Measurements from ENCODE around the gene SH2D4B.

SH2D4B gene

DNA sequence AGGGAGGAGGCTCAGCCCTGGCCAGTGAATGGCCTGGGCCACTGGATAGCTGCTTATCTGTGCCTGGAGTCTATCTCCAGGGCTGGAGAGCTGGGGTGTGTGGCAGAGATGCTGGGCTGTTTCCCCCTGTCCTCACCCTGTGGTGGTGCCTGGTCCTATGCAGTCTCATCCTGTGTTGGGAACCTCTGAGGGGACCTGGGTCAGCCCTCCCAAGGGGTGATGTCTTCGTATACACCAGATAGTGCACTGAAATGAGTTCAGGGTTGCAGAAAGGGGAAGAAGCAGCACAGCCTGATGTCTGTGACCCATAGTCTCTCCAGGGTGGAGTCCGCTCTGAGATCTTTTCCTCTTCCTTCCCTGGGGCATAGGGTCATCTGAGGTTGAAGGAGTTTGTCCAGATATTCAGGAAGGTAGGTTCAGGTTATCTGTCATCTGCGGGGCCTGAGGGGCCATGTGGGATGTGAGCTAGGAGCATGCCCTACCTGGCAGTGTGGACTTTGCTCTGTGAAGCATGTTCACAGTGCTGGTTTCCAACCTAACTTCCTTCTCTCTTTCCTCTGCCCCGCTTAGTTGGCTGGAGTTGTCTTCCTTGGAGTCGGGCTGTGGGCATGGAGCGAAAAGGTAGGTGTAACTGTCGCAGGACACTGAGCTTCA lies 33.4 kb upstream of the SH2D4B start:
- DNase-seq: no peak

DNA sequence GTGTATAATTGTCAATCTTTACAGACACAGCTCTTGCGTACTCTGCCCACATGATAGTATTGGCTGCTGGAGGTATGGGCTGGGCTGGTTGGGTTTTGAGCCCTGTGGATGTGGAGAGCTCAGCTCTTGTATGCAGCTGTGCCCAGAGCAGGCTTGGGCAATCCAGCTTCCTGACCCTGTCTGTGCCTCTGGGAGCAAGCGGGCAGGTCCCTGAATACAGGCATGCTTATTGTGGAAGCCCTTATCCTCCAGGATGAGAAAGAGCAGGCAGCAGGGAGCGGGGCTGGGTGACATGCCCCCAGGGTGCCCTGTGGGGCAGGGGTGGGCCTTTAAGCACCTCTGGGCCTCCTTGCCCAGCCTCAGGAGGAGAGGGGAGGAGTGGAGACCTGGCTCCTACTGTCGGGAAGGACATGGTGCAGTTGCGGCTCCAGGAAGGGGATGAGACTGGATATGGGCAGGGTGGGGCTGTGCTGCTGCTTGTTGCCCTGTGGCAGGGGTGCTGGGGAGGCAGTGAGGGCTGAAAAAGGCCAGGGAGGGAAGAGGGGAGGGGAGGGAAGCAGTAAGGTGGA lies 32.7 kb upstream of the SH2D4B start:
- no peak for DNase-seq

DNA sequence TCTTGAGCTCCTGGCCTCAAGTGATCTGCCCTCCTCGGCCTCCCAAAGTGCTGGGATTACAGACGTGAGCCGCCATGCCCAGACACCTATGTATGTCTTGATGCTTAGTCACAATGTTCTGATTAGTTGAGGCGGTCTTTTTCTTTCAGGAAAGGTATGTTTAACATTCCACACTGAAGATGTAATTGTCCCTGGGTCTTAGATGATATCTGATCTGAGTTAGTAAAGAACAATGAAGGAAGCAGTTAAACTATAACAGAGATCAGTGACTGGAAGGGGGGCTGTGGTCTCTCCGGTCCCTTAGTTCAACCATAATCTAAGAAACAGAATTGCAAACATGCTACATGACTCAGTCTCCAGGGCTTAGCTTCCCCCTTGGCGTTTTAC lies 31.5 kb upstream of the SH2D4B start:
- no peak for DNase-seq

DNA sequence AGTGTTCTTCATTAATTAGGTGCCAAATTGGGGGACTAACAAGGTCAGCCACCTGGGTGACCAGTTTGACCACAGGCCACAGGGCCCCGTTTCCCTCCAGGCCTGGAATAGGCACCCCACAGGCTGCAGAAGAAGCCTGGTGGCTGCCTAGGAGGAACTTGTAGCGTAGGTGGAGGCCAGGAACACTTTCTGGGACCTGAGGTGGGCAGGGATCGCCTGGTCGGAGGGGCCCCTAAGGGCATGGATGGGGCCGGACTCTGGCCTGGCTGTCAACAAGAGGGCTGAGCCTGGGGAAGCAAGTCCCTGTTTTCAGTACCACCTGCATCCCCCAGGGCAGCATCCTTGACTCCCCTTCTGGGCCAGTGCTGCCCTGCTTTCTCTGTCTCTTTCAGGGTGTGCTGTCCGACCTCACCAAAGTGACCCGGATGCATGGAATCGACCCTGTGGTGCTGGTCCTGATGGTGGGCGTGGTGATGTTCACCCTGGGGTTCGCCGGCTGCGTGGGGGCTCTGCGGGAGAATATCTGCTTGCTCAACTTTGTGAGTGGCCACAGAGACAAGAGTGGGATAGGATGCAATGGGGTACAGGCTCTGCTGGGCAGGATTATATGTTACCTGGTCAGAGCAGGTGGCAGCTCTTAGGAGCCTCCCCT lies 30.7 kb upstream of the SH2D4B start:
- DNase-seq: no peak

DNA sequence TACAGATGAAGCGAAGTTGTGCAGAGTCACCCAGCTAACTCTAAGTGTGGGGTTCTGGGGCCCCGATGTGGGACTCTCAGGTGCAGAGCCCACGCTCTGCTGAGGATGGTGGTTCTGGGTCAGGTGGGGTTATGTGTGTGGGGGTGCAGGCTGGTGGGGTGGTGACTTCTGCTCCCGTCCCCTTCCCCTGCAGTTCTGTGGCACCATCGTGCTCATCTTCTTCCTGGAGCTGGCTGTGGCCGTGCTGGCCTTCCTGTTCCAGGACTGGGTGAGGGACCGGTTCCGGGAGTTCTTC lies 28.6 kb upstream of the SH2D4B start:
- no peak for DNase-seq

DNA sequence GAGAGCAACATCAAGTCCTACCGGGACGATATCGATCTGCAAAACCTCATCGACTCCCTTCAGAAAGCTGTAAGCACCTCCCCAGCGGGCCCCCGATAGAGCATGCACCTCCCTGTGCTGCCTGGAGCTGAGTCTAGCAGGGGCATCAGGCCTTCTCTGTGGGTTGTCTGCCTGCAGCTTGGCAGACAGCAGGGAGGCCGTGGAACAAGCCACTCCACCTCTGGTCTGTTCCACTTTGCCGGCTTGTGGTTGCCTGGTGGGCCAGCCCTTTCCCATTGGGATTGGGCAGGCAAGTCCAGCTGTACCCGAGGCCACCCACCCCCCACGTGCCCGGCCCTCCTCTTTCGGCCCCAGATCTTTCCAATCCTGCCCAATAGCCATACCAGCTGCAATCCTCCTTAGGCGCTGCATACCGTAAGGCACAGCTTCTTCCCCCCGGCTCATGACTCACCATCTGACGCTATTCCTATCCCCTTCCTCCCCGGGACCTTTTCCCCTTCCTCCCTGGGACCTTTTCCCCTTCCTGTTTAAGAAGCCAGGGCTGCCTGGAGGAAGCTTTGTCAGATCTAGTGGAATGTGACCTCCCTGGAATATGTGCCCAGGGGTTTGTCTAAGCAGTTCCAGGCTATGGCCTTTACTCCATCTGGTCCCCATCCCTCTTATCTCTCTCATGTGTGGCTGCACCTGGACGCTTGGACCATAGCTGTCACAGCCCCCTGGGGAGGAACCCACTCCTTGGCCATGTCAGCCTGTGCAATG lies 28.1 kb upstream of the SH2D4B start:
- DNase-seq: no peak

DNA sequence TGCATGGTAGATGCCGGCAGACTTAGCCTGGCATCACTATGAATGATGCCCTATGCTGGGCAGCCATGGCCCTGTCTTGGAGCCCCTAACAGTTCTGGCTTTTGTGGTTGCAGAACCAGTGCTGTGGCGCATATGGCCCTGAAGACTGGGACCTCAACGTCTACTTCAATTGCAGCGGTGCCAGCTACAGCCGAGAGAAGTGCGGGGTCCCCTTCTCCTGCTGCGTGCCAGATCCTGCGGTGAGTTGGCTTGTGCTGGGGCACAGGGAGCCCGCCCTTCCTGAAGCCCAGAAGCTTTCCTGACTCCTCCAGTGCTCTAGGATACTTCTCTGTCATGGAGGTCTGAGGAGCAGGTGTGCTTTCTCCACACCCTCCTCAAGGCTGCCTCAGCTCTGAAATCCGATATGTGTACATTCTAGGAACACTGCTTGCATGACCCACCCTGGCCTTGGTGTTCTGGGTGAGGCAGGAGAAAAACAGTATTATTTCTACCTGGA lies 25.6 kb upstream of the SH2D4B start:
- no peak for DNase-seq

DNA sequence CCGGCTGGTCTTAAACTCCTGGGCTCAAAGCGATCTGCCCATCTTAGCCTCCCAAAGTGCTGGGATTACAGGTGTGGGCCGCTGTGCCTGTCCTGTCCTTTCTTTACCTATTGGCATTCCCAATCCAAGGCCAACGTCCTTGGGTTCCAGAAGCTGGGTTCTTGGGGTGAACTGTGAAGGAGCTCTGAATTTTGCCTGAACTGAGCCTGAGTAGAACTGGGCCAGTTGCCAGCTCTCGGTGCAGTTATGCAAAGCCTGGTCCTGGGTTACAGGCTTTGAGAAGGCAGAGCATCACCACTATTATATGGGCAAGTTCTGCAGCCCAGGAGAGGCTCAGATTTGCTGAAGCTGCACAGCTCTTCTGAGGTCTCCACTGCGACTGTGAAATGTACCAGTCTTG lies 24.6 kb upstream of the SH2D4B start:
- DNase-seq: no peak

DNA sequence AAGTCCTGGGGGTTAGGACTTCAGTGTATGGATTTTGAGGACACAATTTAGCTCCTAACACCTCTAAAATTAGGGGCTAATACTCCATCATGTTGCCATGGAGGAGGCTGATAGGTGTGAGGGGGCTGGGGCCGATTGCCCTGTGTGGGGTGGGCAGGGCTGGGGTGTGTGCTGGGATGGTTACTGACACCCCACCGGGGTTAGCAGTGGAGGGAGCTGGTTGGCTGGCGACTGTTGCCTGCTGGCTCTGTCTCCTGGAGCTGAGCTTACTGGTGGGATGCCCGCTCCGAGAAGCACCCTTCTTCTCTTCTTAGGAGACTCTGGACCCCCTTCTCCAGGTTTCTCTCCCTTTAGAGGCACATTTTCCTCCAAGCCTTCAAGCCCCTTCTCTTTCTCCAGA lies 22.2 kb upstream of the SH2D4B start:
- no peak for DNase-seq

DNA sequence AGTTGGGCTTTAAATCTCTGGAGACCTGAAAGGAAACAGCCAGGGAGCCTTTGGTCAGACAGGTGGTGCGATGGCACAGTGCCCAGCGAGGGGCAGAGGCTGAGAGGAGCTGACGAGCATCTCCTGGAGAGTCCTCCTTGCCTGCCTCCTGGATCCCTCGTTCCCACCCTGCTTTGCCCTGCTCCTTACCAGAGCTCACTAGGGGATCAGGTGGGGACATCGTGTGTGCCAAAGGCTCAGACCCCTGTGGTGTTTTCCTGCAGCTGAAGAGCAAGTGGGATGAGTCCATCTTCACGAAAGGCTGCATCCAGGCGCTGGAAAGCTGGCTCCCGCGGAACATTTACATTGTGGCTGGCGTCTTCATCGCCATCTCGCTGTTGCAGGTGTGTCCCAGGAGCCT lies 21.8 kb upstream of the SH2D4B start:
- DNase-seq: no peak

DNA sequence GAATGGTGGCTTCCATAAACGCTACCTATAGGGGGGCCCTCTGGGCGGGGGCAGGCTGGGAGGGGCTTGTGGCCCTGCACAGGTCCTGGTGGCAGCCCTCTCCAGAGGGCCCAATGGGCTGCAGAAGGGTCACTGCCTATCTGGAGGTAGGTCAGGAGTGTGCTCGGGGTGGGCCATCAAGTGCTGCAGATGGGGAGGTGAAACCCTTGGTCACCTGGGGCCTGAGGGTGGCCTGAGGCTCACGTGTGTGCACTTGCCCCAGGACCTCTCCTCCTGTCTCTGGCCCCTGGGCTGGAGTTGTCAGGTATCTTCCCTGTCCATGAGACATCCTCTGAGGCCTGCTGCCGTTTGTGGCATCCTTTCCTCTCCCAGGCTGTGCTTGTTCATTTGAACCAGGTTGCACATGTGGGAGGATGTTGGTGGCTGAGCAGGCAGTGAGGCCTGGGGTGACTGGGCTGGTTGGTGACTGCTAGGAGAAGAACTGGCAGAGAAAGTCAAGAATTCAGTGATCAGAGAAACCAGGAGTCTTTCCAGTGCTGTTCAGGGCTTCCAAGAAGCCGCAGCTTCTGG lies 21.1 kb upstream of the SH2D4B start:
- no peak for DNase-seq

DNA sequence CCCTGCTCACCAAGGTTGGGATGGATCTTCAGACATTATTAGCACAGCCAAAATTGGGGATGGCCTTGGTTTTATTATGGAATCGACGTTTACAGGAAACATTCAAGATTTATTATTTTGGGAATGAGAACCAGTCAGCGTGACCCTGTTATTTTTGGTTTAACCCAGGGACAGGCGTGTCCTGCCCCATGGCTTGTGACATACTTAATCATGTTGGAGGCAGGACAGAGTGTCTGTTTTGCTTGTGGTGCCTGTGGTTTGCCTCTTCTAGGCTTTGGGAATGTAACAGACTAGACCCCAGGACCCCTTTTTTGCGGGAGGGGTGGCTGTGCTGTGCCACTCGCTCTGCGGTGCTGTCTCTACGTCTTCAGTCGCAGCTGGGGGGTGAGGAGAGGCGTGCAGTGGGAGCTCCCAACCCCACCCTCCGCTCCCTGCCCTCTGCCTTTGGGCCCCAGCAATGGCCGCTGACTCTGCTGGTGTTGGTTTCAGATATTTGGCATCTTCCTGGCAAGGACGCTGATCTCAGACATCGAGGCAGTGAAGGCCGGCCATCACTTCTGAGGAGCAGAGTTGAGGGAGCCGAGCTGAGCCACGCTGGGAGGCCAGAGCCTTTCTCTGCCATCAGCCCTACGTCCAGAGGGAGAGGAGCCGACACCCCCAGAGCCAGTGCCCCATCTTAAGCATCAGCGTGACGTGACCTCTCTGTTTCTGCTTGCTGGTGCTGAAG lies 20.1 kb upstream of the SH2D4B start:
- no peak for DNase-seq

DNA sequence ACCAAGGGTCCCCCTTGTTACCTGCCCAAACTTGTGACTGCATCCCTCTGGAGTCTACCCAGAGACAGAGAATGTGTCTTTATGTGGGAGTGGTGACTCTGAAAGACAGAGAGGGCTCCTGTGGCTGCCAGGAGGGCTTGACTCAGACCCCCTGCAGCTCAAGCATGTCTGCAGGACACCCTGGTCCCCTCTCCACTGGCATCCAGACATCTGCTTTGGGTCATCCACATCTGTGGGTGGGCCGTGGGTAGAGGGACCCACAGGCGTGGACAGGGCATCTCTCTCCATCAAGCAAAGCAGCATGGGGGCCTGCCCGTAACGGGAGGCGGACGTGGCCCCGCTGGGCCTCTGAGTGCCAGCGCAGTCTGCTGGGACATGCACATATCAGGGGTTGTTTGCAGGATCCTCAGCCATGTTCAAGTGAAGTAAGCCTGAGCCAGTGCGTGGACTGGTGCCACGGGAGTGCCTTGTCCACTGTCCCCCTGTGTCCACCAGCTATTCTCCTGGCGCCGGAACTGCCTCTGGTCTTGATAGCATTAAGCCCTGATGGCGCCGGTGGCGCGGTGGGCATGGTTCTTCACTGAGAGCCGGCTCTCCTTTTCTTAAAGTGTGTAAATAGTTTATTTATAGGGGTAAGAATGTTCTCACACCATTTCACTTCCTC lies 19.4 kb upstream of the SH2D4B start:
- DNase-seq: no peak

DNA sequence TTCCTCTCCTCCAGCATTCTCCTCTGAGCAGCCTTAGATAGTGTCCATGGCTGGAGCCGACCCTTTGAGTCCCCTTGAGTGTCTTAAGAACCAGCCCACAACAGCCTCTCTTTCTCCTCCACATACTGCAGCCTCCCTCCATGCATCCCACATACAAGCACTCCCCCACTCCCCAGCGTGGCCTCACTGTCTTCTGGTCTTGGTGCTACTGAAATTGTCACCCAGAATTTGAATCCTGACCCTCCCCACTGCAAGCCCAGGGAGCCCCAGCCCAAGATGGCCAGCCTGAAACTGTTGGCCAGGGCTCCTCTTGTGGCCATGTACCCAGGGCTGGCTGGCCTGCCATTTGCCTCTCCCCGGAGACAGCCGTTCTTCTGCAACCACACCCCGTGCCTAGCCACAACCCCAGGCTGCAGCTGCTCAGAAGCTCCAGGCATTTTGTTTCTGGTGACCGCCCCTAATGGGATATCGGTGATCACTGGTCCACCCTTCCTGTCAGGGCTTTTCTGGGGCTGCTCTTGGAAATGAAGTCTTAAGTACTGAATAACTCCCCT lies 18.8 kb upstream of the SH2D4B start:
- no peak for DNase-seq

DNA sequence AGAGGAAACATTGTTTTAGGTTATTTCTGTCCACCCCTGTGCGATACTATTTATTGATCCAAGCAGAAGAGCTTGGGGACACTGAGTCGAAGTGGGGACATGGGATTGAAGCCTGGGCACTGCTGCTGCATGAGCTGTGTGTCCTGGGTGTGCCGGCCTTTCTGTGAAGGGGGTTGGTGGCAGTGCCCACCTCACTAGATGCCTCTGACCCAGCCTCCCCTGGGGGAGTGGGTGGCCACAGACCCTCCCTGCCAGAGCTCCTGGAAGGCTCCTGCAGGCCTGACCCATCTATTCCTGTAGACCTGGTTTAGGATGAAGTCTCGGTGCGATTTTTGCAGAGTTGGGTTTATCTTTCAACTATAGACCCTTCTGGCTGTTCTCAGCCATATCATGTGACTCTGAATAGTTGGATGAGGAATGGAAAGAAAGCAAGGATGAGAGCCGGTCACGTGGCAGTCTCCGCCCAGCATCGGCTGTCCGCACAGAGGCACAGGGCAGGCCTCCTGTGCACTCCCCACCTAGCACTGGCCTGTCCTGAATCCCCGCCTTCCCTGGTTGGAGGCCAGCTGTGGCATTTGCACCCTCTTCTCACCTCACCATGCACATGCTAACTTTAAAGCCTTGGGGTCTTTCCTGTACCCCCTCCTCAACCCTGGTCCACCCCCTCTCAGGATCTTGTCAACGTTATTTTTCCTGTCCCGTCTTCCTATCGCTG lies 17.6 kb upstream of the SH2D4B start:
- no peak for DNase-seq

DNA sequence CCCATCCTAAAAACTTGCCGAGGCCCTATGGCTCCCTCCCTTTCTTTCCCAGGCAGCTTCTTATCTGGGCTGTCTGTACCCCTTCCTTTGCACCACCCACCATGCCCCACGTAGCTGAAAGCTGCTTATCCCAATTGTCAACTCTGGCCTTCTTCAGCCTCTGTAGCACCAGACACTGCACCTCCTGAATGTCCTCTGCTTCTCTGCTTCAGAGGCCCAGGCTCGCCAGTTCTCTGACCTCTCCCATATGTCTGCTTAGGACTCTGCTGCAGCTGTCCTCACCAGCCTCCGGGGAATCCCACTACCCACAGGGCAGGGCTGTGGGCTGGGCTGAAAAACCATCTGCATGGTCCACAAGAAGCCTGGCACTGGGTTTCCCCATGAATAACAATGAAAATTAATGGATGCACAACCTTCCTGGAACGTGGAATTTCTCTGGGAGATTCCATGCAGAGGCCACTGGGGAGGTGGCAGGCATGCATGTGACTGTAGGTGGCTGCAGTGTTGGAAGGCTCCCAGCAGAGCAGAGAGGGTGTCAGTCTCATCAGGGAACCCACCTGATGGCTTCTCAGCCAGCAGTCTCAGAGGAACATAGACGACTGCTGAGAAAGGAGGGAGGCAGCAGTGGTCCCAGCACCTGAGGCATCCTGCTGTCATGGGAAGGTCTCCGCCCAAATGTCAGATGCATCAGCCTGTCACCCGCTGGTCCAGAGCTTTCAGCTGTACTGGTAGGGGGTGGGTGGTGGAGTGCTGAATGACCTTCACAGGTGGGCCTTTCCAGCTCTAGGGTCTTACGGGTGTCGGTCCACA lies 16.8 kb upstream of the SH2D4B start:
- no peak for DNase-seq

DNA sequence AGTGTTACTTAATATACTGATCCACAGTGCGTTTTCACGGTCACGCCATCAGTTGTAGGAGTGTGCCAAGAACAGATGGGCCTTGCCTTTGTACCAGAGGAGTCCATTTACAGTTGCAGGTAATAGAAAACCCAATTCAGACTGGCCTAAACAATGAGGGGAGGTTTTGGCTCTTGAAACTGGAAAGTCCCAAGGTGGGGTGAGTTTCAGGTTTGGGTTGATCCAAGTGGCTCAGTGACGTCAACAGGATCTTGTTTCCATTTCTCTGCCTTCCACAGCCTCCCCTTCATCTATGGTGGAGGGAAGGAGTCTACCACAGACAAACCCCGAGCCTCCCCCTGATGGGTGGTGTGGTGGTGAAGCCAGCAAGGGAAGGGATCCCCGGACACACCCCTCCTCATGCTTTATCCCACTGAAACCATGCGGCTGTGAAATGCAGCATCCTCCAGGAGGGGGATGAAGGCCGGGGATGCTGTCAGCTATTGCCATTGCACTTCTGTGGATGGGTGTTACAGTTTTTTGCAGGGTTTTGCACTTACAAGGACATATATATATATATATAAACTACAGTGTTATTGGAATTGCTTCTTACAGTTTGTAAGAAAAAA lies 14.8 kb upstream of the SH2D4B start:
- no peak for DNase-seq

DNA sequence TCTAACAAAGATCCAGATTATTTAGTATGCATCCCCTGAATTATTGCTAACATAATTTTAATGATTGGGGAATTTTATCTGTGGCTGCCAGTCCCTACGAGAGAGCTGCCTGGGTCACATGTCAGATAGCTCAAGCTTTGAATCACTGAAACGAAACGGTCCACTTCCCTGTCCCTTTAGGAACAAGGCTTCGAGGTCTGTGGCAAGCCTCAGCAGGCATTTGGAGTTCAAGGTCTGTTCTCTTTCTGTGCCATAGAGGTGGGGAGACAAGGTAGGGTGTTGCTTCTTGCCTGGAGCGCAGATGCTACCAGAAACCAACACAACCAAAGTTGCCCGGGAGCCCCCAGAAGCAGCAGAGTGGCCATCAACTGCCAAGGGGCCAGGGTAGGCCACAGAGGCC lies 13.9 kb upstream of the SH2D4B start:
- DNase-seq: no peak

DNA sequence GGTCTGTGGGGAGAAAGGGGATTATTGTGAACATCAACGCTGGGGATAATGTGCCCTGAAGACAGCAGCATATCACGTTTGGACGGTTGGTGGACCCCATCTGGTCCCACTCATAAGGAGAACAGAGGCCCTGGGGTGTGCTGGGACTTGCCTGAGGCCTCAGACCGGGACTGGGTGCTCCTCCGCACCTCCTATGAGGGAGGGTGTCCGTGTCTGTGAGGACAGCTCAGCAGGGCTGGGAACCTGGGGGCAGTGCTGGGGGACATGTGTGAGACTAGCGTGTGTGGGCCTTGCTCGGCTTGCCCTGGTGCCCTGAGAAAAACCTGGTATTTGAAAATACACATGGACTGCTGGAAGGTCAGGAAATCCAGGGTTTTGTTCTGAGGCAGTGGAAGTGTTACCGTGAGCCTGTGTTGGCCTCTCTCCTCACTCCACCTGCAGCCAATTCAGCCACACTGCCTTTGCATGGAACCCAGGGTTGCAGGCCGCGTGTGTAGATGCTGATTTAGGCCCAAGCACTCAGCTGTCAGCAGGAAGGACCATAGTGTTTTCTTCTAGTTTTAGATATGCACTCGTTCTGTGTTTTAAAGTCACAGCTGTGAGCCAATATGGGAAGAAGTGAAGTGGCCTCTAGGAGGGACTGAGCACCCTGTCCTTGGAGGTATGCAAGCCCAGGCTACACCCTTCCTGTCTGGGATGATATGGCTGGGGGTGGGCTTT lies 13.4 kb upstream of the SH2D4B start:
- no peak for DNase-seq

All from SIG-M5 (cell line).